Astrocyte of the cerebellum (primary cell): Measurements from ENCODE around the gene UBE2D2.
"Not testable (repeated sequence)": the region's sequence is repeated elsewhere in the genome, so short reads cannot be mapped to it uniquely, and the experiment has no call there.

ENCODE experiments used
- DNase-seq: peaks from one replicate; pipeline ENCODE4 v3.0.0-alpha.2; 2011; ENCODE audit warnings: low read depth
- H3K4me3 ChIP-seq: 2 replicates; pipeline ENCODE4 v1.5.1; 2011; ENCODE audit warnings: mild to moderate bottlenecking, low read depth, low read length, moderate library complexity
- in situ Hi-C: cut with HindIII; loops from 2 replicates; pipeline ENCODE4 v1.10.0; 2017; ENCODE audit warnings: low sequenced_read_pairs
- TF ChIP-seq, protein P1 (sequence below): IDR thresholded peaks from 2 replicates; pipeline ENCODE4 v1.5.1; 2012; ENCODE audit warnings: low read length, low read depth, moderate library complexity, mild to moderate bottlenecking; ENCODE audit errors: missing control alignments

UBE2D2 gene

DNA sequence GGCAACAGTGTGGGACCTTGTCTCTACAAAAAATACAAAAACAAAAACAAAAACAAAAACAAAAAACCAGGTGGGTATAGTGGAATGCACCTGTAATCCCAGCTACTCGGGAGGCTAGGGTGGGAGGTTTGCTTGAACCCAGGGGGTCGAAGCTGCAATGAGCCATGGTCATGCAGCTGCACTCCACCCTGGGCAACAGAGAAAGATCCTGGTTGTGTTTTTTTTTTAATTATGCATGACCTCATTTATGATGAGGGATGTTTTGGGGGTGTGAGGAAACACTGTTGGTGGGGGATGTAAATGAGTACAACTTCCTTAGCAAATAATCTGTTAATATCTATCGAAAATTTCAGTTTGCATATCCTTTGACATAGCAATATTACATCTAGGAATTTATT lies 29.4 kb upstream of the UBE2D2 start:
- DNase-seq = no peak
- in situ Hi-C loops = no loop called here
- no peak overlapping the region for H3K4me3 ChIP-seq
- TF ChIP-seq, protein P1, sequence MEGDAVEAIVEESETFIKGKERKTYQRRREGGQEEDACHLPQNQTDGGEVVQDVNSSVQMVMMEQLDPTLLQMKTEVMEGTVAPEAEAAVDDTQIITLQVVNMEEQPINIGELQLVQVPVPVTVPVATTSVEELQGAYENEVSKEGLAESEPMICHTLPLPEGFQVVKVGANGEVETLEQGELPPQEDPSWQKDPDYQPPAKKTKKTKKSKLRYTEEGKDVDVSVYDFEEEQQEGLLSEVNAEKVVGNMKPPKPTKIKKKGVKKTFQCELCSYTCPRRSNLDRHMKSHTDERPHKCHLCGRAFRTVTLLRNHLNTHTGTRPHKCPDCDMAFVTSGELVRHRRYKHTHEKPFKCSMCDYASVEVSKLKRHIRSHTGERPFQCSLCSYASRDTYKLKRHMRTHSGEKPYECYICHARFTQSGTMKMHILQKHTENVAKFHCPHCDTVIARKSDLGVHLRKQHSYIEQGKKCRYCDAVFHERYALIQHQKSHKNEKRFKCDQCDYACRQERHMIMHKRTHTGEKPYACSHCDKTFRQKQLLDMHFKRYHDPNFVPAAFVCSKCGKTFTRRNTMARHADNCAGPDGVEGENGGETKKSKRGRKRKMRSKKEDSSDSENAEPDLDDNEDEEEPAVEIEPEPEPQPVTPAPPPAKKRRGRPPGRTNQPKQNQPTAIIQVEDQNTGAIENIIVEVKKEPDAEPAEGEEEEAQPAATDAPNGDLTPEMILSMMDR = no peak

DNA sequence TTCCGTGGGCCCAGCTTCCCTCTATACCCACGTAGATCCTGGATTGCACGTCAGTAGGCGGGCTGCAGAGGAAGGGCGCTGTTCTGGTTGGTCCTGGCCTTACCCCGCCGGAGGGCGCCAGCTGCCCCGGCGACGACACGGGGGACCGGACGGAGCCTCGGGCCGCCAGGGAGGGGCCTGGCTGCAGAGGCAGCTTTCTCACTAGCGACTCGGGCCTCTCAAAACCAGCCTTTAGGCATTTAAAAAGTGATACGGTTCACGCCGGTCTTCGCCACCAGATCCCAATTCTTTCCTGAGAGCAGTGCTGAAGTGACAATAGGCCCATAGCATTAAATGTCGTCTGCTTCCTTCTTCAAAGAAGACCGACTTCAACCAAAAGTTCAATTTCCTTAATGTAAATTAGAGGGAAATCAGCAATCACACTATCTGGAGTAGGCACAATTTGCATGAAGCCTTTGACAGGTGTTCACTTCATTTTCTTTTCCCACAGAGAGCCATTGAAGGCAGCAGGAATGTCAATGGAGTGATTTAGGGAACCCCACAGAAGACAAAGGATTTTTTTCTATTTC lies 17.6 kb upstream of the UBE2D2 start:
- TF ChIP-seq, protein P1 = peak; percentile 10
- no peak overlapping the region for H3K4me3 ChIP-seq
- in situ Hi-C loops = no loop called here
- DNase-seq = no peak

DNA sequence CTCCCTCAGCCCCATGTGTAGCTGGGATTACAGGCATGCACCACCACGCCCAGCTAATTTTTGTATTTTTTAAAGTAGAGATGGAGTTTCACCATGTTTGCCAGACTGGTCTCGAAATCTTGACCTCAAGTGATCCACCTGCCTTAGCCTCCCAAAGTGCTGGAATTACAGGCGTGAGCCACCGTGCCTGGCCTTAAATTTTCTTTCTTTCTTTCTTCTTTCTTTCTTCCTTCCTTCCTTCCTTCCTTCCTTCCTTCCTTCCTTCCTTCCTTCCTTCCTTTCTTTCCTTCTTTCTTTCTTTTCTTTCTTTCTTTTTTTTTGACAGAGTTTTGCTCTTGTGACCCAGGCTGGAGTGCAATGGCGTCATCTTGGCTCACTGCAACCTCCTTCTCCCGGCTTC lies 14.5 kb upstream of the UBE2D2 start:
- H3K4me3 ChIP-seq, DNase-seq, in situ Hi-C loops: not testable (repeated sequence)

DNA sequence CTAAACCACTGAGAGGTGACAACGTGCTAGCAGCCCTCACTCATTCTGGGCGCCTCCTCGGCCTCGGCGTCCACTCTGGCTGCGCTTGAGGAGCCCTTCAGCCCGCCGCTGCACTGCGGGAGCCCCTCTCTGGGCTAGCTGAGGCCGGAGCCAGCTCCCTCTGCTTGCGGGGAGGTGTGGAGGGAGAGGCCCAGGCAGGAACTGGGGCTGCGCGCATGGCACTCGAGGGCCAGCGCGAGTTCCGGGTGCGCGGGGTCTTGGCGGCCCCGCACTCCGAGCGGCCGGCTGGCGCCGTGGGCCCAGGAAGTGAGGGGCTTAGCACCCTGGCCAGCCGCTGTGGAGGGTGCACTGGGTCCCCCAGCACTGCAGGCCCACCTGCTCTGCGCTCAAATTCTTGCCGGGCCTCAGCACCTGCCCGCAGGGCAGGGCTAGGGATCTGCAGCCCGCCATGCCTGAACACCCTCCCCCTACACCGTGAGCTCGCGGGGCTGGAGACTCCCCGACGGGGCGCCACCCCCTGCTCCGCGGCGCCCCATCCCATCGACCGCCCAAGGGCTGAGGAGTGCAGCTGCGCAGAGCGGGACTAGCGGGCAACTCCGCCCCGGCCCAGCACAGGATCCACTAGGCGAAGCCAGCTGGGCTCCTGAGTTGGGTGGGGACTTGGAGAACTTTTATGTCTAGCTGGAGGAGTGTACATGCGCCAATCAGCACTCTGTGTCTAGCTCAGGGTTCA lies 11.8 kb upstream of the UBE2D2 start:
- DNase-seq = no peak
- TF ChIP-seq, protein P1 = no peak
- in situ Hi-C loops = no loop called here
- H3K4me3 ChIP-seq = no peak overlapping the region

DNA sequence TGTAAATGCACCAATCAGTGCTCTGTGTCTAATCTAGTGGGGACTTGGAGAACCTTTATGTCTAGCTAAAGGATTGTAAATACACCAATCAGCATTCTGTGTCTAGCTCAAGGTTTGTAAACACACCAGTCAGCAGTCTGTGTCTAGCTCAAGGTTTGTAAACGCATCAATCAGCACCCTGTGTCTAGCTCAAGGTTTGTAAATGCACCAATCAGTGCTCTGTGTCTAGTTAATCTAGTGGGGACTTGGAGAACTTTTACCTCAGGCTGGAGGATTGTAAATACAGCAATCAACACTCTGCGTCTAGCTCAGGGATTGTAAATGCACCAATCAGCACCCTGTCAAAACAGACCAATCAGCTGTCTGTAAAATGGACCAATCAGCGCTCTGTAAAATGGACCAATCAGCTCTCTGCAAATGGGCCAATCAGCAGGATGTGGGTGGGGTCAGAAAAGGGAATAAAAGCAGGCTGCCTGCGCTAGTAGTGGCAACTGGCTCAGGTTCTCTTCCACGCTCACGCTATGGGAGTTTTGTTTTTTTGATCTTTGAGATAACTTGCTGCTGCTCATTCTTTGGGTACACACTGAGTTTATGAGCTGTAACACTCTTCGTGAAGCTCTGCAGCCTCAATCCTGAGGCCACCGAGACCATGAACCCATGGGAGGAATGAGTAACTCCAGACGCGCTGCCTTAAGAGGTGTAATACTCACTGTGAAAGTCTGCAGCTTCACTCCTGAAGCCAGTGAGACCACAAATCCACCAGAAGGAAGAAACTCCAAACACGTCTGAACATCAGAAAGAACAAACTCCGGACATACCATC lies 10.9 kb upstream of the UBE2D2 start:
- in situ Hi-C loops, H3K4me3 ChIP-seq, DNase-seq: not testable (repeated sequence)

DNA sequence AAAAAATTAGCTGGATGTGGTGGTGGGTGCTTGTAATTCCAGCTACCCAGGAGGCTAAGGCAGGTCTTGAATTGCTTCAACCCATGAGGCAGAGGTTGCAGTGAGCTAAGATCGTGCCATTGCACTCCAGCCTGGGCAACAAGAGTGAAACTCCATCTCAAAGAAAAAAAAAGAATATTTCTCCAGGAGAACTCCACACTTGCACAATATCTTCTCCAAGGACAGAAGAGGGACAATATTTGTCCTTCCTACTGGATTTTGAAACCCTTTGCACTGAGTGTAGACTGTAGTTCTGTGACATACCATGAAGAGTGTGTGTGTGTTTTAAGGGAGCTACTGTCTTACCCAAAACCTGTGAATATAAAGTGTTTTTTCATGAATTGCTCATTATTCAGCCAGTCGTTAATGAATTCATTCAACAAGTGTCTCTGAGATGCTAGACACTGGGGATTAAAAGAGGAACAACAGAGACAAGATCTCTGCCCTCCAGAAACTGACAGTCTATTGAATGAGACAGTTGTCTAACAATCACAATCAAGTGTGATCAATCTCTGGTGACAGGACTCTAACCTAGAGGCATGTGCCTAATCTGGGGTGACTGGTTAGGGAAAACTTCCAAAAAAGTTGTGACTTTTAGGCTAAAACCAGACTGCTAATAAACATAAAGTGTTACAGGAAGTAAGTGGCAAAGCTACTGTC lies 9.8 kb upstream of the UBE2D2 start:
- no peak overlapping the region for H3K4me3 ChIP-seq
- no peak for DNase-seq
- TF ChIP-seq, protein P1 = no peak
- in situ Hi-C loops = no loop called here

DNA sequence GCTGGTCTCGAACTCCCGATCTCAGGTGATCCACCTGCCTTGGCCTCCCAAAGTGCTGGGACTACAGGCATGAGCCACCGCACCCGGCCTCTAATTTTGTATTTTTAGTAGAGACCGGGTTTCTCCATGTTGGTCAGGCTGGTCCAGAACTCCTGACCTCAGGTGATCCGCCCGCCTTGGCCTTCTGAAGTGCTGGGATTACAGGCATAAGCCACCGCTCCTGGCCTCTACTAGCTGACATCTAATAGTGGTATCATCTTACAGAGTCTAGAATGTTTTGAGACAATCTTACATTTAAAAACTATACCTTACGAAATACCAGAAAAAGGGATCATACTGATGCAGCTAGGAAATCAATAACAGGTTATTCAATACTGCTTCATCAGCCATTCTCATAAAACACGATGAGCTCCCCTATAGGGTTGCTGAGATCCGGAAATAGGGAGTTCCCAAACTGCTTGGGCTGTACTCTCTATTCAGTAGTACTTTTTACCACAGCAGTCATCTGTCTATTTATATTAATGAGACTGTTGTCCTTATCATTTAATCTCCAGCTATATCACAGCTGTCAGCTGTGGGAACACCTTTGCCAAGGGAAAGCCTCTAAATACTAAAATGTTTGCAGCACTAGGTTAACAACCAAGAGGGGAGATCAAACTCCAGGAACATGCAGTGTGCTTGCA lies 8.1 kb upstream of the UBE2D2 start:
- no peak overlapping the region for H3K4me3 ChIP-seq
- TF ChIP-seq, protein P1 = no peak
- in situ Hi-C loops = no loop called here
- no peak for DNase-seq
